ENCODE data around the gene HTRA1.

- TF ChIP-seq CTCF (IDR thresholded peaks at IDR 0.05) (no peak), POLR2A (IDR thresholded peaks at IDR 0.05) (no peak)
These were observed 93.0 kb downstream of the HTRA1 start for GRCh38 chr10:122554131-122555036.
